ENCODE data around the gene CDK5R1.
"Not testable (repeated sequence)": the region's sequence is repeated elsewhere in the genome, so short reads cannot be mapped to it uniquely, and the experiment has no call there.

The CDK5R1 gene

GRCh38 chr17:32486701-32487472 lies at the start of gene CDK5R1:
Gene CDK5R1, plus strand, starts transcription at chr17:32486993. Its CDS starts 628 bp downstream, at chr17:32487621.
- peak; percentile 80 for DNase-seq

- DNase-seq = no peak
Observed at GRCh38 chr17:32440722-32441121, 46.1 kb upstream of the CDK5R1 start.

DNA sequence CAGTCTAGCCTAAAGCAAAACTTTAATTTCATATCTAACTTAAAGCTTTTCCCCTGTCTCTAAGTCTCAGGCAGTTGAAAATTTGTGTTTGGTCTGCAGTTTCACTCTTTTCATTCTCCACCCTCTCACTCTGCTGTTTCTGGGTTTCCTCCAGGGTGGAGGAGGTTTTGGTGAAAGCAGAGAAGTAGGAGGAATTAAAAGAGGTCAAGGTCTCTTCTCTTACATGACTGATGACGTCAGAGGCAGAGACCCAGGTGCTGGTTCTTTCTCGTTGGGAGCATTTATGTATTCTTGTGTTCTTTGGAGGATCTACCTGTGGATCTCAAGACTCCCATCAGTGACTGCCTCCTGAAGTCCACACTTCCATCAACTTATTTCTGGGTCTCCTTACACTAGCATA lies 44.9 kb upstream of the CDK5R1 start:
- no peak for DNase-seq

DNA sequence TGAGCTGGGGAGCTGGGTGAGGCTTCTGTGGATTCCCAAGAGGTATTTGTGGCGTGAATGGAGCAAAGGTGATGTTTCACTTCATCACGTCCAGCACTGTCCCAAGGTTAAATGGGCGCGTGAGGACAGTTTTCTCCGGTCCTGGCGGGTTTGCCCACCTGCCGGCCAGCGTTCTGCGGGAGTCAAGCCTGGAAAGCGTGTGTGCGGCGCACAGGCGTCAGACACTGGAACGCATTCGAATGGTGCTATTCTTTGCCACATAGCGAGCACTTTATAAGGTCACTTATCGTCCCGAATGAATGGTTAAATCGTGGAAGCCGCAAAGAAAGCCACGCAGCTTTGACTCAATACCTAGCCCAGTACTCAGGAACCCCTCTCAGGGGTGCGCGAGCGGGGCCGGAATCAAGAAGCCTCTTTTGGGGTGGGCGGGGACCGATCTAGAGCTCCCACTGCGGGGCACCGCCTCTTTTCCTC lies 42.9 kb upstream of the CDK5R1 start:
- DNase-seq = no peak

GRCh38 chr17:32444301-32445073 lies 42.3 kb upstream of the CDK5R1 start, which contains the start of gene PSMD11:
Gene PSMD11, plus strand, starts transcription at chr17:32444510. Its CDS starts 14 bp downstream, at chr17:32444524.
- DNase-seq = peak; percentile 99

- peak; percentile 52 for DNase-seq
Observed at GRCh38 chr17:32445074-32445415, 41.7 kb upstream of the CDK5R1 start.

GRCh38 chr17:32445497-32445896 lies 41.3 kb upstream of the CDK5R1 start:
- DNase-seq = no peak

DNA sequence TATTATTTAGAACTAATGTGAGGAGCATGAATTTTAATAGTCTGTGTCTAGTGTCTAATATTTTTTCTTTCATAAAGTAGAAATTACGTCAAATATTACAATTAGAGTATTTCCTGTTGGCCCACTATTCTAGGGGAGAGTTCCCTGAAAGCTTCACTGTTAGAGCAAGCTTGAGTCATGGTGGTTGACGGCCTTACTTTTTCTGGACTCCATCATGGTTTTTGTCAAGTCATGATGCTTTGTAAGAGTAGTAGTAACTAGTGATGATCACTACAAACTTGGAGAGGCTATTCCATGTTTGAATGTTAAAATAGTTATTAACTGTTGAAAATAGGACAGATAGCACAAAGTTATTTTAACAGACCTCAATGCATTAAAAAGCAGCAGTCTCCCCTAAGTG lies 40.8 kb upstream of the CDK5R1 start:
- no peak for DNase-seq

DNA sequence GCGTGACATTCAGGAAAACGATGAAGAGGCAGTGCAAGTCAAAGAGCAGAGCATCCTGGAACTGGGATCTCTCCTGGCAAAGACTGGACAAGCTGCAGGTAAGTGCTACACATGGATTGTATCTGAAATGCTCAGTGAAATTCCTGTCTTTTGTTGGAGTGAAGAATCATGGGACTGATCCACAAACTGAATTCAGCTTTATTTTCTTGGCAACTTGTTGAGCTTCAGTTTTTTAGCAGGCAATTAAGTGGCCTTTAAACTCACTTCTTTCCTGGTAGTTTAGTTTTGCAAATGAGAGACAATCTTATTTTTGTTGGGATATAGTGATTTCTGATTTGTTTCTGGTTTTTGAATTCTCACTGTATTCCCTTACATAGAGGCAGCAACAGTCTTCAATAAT lies 39.8 kb upstream of the CDK5R1 start:
- no peak for DNase-seq

- no peak for DNase-seq
Observed at GRCh38 chr17:32449963-32450362, 36.8 kb upstream of the CDK5R1 start.

GRCh38 chr17:32450379-32450778 lies 36.4 kb upstream of the CDK5R1 start:
- DNase-seq = not testable (repeated sequence)

DNA sequence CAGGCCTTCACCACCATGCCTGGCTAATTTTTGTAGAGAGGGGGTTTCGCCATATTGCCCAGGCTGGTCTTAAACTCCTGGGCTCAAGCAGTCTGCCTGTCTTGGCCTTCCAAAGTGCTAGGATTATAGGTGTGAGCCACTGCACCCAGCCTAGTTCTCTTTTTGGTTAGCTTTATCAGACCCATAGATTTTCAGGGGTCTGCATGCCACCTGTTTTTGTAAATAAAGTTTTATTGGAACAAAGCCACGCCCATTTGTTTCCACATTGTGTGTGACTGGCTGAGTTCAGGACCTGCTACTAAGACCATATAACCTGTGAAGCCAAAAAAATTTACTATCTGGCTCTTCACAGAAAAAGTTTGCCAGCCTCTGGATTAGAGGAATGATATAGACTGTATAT lies 34.9 kb upstream of the CDK5R1 start:
- no peak for DNase-seq

DNA sequence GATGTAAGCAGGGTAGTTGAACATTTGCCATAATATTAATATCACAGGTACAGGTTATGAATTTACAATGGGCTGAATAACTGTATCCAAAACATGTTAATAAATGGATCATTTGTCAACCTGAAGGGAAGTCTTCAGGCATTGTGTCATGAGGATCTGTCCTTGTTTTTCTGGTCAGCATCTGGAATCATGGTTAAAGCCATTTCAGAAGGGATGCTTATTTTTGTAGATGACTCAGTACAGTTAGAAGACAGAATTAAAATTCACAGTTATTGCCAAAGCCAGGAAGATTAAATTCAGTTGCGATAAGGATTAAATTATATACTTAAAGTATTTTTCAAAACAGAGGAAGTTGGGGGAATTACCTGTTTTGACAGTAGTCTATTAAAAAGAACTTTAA lies 34.5 kb upstream of the CDK5R1 start:
- DNase-seq = no peak

DNA sequence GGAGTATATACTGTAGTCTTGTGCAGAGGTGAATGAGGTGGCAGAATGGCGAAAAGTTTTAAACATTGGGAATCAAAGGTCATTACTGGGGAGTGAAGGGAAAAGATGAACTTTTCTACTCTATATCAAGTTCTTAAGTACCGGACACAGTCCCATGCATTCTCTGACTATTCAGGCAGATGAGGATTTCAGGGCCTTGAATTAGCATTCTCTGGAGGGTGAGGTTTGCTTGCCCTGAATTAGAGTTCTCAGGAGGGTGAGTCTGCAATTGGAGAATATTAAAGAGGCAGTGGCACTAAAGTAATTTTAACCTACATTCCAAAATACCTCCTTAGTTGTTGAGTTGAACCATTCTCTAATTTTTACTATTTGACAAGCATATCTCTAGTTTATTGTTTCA lies 33.4 kb upstream of the CDK5R1 start:
- no peak for DNase-seq

GRCh38 chr17:32458371-32458770 lies 28.4 kb upstream of the CDK5R1 start:
- no peak for DNase-seq

DNA sequence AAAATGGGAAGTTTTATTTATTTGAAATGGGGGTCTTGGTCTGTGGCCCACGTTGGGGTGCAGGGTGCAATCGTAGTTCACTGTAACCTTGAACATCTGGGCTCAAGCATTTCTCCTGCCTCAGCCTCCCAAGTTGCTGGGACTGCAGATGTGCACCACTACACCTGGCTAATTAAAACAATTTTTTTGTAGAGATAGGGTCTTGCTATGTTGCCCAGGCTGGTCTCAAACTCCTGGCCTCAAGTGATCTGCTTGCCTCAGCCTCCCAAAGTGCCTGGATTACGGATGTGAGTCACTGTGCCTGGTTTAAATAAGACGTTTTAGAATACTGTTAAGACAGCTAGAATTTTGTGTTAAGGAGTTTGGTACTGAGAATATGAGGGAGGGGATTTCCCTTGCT lies 26.7 kb upstream of the CDK5R1 start:
- no peak for DNase-seq

- DNase-seq = no peak
Observed at GRCh38 chr17:32461498-32461852, 25.3 kb upstream of the CDK5R1 start.

DNA sequence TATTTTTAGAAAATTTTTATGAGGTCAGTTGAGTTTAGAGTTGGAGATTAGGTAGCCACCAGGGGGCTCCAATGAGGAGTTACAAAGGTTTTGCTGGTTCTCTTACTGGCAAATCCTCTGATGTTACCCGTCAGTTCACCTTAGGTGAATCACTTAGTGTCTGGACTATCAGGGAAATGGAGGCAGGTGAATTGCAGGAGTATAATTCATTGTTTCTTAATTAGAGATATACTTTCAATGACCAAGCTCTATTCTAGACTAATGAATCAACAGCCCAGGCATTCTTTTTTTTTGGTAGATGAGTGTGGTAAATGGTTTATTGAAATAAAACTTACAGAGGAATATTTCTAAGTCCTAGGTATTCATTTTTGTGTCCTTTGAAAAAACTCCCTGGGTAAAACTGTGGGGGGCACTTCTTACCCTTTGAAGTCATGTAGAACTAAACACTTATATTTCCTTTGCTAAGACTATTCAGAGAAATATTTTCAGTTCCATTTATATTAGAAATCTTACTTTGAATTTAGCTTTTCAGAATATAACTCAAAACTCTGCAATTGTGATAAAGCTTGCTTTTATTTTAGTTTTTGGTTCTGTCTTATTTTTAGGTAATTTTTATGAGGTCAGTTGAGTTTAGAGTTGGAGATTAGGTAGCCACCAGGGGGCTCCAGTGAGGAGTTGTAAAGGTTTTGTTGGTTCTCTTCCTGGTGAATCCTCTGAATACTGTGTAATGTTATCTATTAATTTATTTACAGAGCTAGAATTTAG lies 24.8 kb upstream of the CDK5R1 start:
- DNase-seq = peak; percentile 81

GRCh38 chr17:32463304-32463703 lies 23.5 kb upstream of the CDK5R1 start:
- DNase-seq = no peak

DNA sequence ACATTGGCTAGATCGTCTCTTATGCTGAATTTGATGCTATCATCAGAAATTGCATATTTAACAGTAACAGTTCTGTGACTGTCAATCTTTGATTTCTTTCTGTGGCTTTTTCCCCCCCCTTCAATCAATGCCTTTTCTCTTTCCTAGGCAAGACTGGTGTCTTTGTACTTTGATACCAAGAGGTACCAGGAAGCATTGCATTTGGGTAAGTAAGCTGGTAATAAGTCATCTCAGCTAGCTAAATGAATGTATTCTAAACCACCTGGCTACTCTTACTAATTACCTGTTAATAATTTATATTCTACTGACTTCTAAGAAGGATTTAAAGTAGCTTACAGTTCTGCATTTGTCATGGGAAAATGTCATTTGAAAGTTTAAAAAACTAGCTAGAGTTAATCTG lies 22.4 kb upstream of the CDK5R1 start:
- DNase-seq = no peak

DNA sequence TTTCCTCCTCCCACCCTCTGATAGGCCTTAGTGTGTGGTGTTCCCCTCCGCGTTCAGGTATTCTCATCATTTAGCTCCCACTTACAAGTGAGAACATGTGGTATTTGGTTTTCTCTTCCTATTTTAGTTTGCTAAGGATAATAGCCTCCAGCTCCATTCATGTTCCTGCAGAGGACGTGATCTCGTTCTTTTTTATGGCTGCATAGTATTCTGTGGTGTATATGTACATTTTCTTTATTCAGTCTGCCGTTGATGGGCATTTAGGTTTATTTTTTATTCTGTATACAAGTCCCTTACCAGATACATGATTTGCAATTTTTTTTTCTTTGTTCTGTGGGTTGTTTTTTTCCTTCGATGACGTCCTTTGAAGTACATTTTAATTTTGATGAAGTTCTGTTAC lies 18.8 kb upstream of the CDK5R1 start:
- DNase-seq = no peak

GRCh38 chr17:32470405-32471167 lies 16.2 kb upstream of the CDK5R1 start:
- DNase-seq = no peak

DNA sequence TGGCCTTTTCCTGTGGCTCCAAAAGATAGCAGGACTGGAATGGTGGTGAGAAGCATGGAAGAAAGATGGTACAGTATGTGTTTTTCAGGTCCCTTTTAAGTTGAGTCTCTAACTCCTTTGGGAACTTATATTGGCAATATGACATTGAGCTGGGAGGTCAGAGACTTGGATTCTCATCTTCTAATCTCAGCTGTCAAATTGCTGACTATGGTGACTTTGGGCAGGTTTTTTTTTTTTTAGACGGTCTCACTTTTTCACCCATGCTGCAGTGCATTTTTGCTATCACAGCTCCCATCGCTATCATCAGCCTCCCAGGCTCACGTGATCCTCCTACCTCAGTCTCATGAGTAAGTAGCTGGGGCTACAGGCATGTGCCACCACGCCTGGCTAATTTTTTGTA lies 15.1 kb upstream of the CDK5R1 start:
- DNase-seq = no peak

All from stimulated activated CD4-positive, alpha-beta T cell treated with anti-CD3 and anti-CD28 coated beads, Interleukin-15, amount 100 ng/mL, for 24 hours (primary cell).